ENCODE measurements around the gene KCNQ2.

DNA sequence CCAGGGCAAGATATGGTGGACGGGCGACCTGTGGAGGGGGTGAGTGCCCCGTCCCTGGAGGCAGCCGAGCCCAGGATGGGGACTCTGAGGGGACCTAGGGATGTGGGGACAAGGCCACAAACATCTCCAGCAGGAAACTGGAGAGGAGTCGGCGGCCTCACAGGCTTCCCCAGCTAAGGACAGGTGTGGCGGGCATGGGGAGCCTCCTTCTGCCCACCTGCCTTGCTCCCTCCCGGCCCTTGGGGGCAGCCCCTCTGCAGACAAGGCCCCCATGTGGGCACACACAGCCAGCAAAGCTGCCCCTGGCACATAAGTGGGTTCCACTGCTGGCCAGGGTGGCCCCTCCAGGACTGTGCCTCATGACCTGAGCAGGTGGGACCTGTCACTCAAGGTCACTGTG, 115.9 kb downstream of the KCNQ2 start:
- TF ChIP-seq, protein P1, sequence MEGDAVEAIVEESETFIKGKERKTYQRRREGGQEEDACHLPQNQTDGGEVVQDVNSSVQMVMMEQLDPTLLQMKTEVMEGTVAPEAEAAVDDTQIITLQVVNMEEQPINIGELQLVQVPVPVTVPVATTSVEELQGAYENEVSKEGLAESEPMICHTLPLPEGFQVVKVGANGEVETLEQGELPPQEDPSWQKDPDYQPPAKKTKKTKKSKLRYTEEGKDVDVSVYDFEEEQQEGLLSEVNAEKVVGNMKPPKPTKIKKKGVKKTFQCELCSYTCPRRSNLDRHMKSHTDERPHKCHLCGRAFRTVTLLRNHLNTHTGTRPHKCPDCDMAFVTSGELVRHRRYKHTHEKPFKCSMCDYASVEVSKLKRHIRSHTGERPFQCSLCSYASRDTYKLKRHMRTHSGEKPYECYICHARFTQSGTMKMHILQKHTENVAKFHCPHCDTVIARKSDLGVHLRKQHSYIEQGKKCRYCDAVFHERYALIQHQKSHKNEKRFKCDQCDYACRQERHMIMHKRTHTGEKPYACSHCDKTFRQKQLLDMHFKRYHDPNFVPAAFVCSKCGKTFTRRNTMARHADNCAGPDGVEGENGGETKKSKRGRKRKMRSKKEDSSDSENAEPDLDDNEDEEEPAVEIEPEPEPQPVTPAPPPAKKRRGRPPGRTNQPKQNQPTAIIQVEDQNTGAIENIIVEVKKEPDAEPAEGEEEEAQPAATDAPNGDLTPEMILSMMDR (IDR thresholded peaks at IDR 0.05 in 8 of 11, conservative IDR thresholded peaks at IDR 0.05 in 3 of 11) = no peak
- TF ChIP-seq POLR2A (IDR thresholded peaks at IDR 0.05) = no peak
- TF ChIP-seq POLR2AphosphoS5 (IDR thresholded peaks at IDR 0.05) = no peak

All from spleen (tissue), 7 donors.